H9 (cell line): ENCODE data around the gene TMEM175. TPM values are rescaled to one million over a fixed set of nuclear protein-coding genes. Genes with fewer than 3 reads are reported as not detected.

Experiments
- DNase-seq: peaks from one replicate; pipeline ENCODE4 v3.0.0-alpha.2; 2017
- H2AFZ ChIP-seq: one replicate; pipeline ENCODE4 v1.6.1; 2013; ENCODE audit warnings: mild to moderate bottlenecking, low read length, control low read depth, moderate library complexity
- H2AK5ac ChIP-seq: 2 replicates; pipeline ENCODE4 v1.6.1; 2013; ENCODE audit warnings: low read length, control low read depth, mixed read lengths; ENCODE audit not compliant: insufficient read length
- H2BK120ac ChIP-seq: one replicate; pipeline ENCODE4 v1.6.1; 2013; ENCODE audit warnings: low read depth, mild to moderate bottlenecking, low read length, control low read depth, inconsistent platforms; ENCODE audit not compliant: poor library complexity, severe bottlenecking
- H2BK12ac ChIP-seq: 2 replicates; pipeline ENCODE4 v1.6.1; 2013; ENCODE audit warnings: low read length, control low read depth, mixed read lengths, low read depth; ENCODE audit not compliant: insufficient read length
- H2BK15ac ChIP-seq: 2 replicates; pipeline ENCODE4 v1.6.1; 2013; ENCODE audit warnings: low read depth, low read length, control low read depth
- H2BK20ac ChIP-seq: one replicate; pipeline ENCODE4 v1.6.1; 2013; ENCODE audit warnings: low read depth, mild to moderate bottlenecking, low read length, control low read depth, inconsistent platforms; ENCODE audit not compliant: poor library complexity, severe bottlenecking
- H2BK5ac ChIP-seq: 2 replicates; pipeline ENCODE4 v1.6.1; 2013; ENCODE audit warnings: low read length, control low read depth, mixed read lengths; ENCODE audit not compliant: insufficient read length
- H3K14ac ChIP-seq: 2 replicates; pipeline ENCODE4 v1.6.1; 2013; ENCODE audit warnings: low read length, control low read depth; ENCODE audit not compliant: insufficient read depth
- H3K18ac ChIP-seq: 2 replicates; pipeline ENCODE4 v1.6.1; 2013; ENCODE audit warnings: low read depth, mild to moderate bottlenecking, mixed read lengths, low read length, control low read depth; ENCODE audit not compliant: insufficient read length
- H3K23ac ChIP-seq: 2 replicates; pipeline ENCODE4 v1.6.1; 2013; ENCODE audit warnings: low read length, control low read depth, mixed read lengths, low read depth; ENCODE audit not compliant: insufficient read length
- H3K23me2 ChIP-seq: 2 replicates; pipeline ENCODE4 v1.6.1; 2013; ENCODE audit warnings: low read depth, mild to moderate bottlenecking, mixed read lengths, low read length, control low read depth; ENCODE audit not compliant: insufficient read length, poor library complexity, severe bottlenecking
- H3K27ac ChIP-seq: 2 replicates; pipeline ENCODE4 v1.5.1; 2013; ENCODE audit warnings: low read length, control low read depth, mixed read lengths, low read depth; ENCODE audit not compliant: insufficient read length
- H3K27me3 ChIP-seq: 2 replicates; pipeline ENCODE4 v1.6.1; 2013; ENCODE audit warnings: low read length, control low read depth, inconsistent platforms; ENCODE audit not compliant: insufficient read depth
- H3K4ac ChIP-seq: 2 replicates; pipeline ENCODE4 v1.6.1; 2013; ENCODE audit warnings: low read depth, mild to moderate bottlenecking, control low read depth, inconsistent platforms, low read length, moderate library complexity
- H3K4me1 ChIP-seq: 2 replicates; pipeline ENCODE4 v1.6.1; 2013; ENCODE audit warnings: low read length, control low read depth, inconsistent platforms; ENCODE audit not compliant: insufficient read depth
- H3K4me2 ChIP-seq: 2 replicates; pipeline ENCODE4 v1.6.1; 2013; ENCODE audit warnings: low read length, control low read depth, mixed read lengths; ENCODE audit not compliant: insufficient read length, insufficient read depth
- H3K56ac ChIP-seq: 2 replicates; pipeline ENCODE4 v1.6.1; 2013; ENCODE audit warnings: low read depth, mild to moderate bottlenecking, mixed read lengths, low read length, control low read depth; ENCODE audit not compliant: insufficient read length
- H3K79me1 ChIP-seq: 2 replicates; pipeline ENCODE4 v1.6.1; 2013; ENCODE audit warnings: low read depth, mild to moderate bottlenecking, moderate library complexity, low read length, control low read depth, inconsistent platforms; ENCODE audit not compliant: insufficient read depth, poor library complexity, severe bottlenecking
- H3K79me2 ChIP-seq: 2 replicates; pipeline ENCODE4 v1.6.1; 2013; ENCODE audit warnings: low read length, control low read depth, inconsistent platforms; ENCODE audit not compliant: insufficient read depth
- H3K9ac ChIP-seq: 2 replicates; pipeline ENCODE4 v1.6.1; 2013; ENCODE audit warnings: low read length, control low read depth, mixed read lengths; ENCODE audit not compliant: insufficient read length; ENCODE audit errors: extremely low read depth
- H3K9me3 ChIP-seq: one replicate; pipeline ENCODE4 v1.6.1; 2013; ENCODE audit warnings: low read depth, low read length, inconsistent platforms; ENCODE audit not compliant: control insufficient read depth
- H3T11ph ChIP-seq: one replicate; pipeline ENCODE4 v1.6.1; 2013; ENCODE audit warnings: mild to moderate bottlenecking, low read length, control low read depth, inconsistent platforms
- H4K20me1 ChIP-seq: one replicate; pipeline ENCODE4 v1.6.1; 2013; ENCODE audit not compliant: control insufficient read depth, insufficient read length, insufficient read depth
- H4K5ac ChIP-seq: 2 replicates; pipeline ENCODE4 v1.6.1; 2013; ENCODE audit warnings: low read depth, mild to moderate bottlenecking, mixed read lengths, low read length, control low read depth; ENCODE audit not compliant: insufficient read length
- H4K8ac ChIP-seq: replicated peaks from 2 replicates; pipeline ENCODE4 v1.6.1; 2013; ENCODE audit warnings: low read length, control low read depth, mixed read lengths, low read depth; ENCODE audit not compliant: insufficient read length
- H4K91ac ChIP-seq: 2 replicates; pipeline ENCODE4 v1.6.1; 2013; ENCODE audit warnings: low read depth, mild to moderate bottlenecking, moderate library complexity, mixed read lengths, low read length, control low read depth; ENCODE audit not compliant: insufficient read length
- H3K27ac Mint-ChIP-seq, 3 experiments: 2 replicates in 2 of 3; 3 replicates in 1 of 3; pipeline ENCODE4 v1.8.0; 2020 to 2021; ENCODE audit warnings: mixed read lengths in 3 of 3, mild to moderate bottlenecking in 1 of 3, moderate library complexity in 1 of 3
- H3K27me3 Mint-ChIP-seq: 2 replicates; pipeline ENCODE4 v1.8.0; 2021; ENCODE audit warnings: low read depth, mild to moderate bottlenecking, moderate library complexity, mixed read lengths
- H3K36me3 Mint-ChIP-seq, 3 experiments: 2 replicates in 2 of 3; 3 replicates in 1 of 3; pipeline ENCODE4 v1.8.0; 2020 to 2021; ENCODE audit warnings: low read depth in 3 of 3, mixed read lengths in 3 of 3; ENCODE audit not compliant: insufficient read depth in 1 of 3
- H3K4me1 Mint-ChIP-seq, 2 experiments: 2 replicates each; pipeline ENCODE4 v1.8.0; 2020; ENCODE audit warnings: mixed read lengths in 2 of 2
- H3K4me3 Mint-ChIP-seq, 2 experiments: 2 replicates in 1 of 2; 3 replicates in 1 of 2; pipeline ENCODE4 v1.8.0; 2020 to 2021; ENCODE audit warnings: mild to moderate bottlenecking in 2 of 2, mixed read lengths in 2 of 2, moderate library complexity in 1 of 2
- H3K9me3 Mint-ChIP-seq, 2 experiments: 2 replicates in 1 of 2; 3 replicates in 1 of 2; pipeline ENCODE4 v1.8.0; 2020; ENCODE audit warnings: mild to moderate bottlenecking in 2 of 2, mixed read lengths in 2 of 2, moderate library complexity in 1 of 2
- CTCF ChIP-seq: fragments of 200-600 bp; sonication (generic); conservative IDR thresholded peaks from 3 replicates; pipeline ENCODE4 v1.8.0; 2021; ENCODE audit warnings: antibody characterized with exemption, mild to moderate bottlenecking
- WGBS: extraction: QIAGEN DNeasy Blood & Tissue Kit; methylation state at CpG from one replicate; pipeline ENCODE4 v1.1.7; 2013; ENCODE audit warnings: missing lambda C conversion rate, low lambda C conversion rate, mixed read lengths; ENCODE audit not compliant: insufficient read length; ENCODE audit errors: extremely low coverage; 5-methylcytosine and 5-hydroxymethylcytosine counted together
- total RNA-seq: library from RNA; stranded (reverse); gene quantifications from 2 replicates; pipeline ENCODE4 v1.2.1, GENCODE V29; 2021

The TMEM175 gene
- total RNA-seq, 1 experiment from 2014 or later: 6.4 TPM

- peak overlapping the region; percentile 56 for H3K4me2 ChIP-seq
- H3K4me1 Mint-ChIP-seq: peaks cover 0 to 2% of the 10 kb centered on the region in 2 experiments; a peak in 1 of 4 replicates
- no peak overlapping the region for H3K27ac ChIP-seq
- H4K20me1 ChIP-seq: no peaks in the 10 kb centered on the region
- H2BK120ac ChIP-seq: no peak overlapping the region
- no peaks in the 10 kb centered on the region for H3K4me1 ChIP-seq
- no peak overlapping the region for H4K8ac ChIP-seq
- TF ChIP-seq CTCF: no peak
- H3K79me1 ChIP-seq: no peaks in the 10 kb centered on the region
- H3K23ac ChIP-seq: no peak overlapping the region
- peaks cover 5 to 8% of the 10 kb centered on the region in 2 experiments; a peak in 3 of 5 replicates for H3K9me3 Mint-ChIP-seq
- H2BK15ac ChIP-seq: no peak overlapping the region
- no peak overlapping the region for H4K91ac ChIP-seq
- no peak overlapping the region for H2BK20ac ChIP-seq
- no peak overlapping the region for H2AK5ac ChIP-seq
- H3K56ac ChIP-seq: no peak overlapping the region
- H4K5ac ChIP-seq: no peak overlapping the region
- no peak overlapping the region for H2BK12ac ChIP-seq
- no peak overlapping the region; the same call in 1 of the 2 replicates for H3K14ac ChIP-seq
- no peak overlapping the region for H3K4ac ChIP-seq
- peaks cover 3% of the 10 kb centered on the region; the same call in 1 of the 2 replicates for H3K27me3 ChIP-seq
- H3K36me3 Mint-ChIP-seq: no peaks in the 10 kb centered on the region
- peaks cover 5% of the 10 kb centered on the region for H3K23me2 ChIP-seq
- H3K27me3 Mint-ChIP-seq: peaks cover 29% of the 10 kb centered on the region
- H2AFZ ChIP-seq: no peak overlapping the region
- H3K27ac Mint-ChIP-seq: no peak overlapping the region
- H2BK5ac ChIP-seq: no peak overlapping the region
- WGBS: no CpG with 5 or more reads among the region's 65 CpGs
- no peak overlapping the region for H3K18ac ChIP-seq
- H3K9ac ChIP-seq: no peak overlapping the region
- no peaks in the 10 kb centered on the region for H3K9me3 ChIP-seq
- no peaks in the 10 kb centered on the region for H3K79me2 ChIP-seq
- H3T11ph ChIP-seq: no peak overlapping the region
- peak overlapping the region; percentile 48 to 63; a peak in 4 of 5 replicates for H3K4me3 Mint-ChIP-seq
- DNase-seq: no peak
Observed at GRCh38 chr4:972651-973424, 40.6 kb downstream of the TMEM175 start.
